Smooth muscle cell (in vitro differentiated cells): ENCODE measurements around the gene FBLL1. TPM values are rescaled to one million over a fixed set of nuclear protein-coding genes. Genes with fewer than 3 reads are reported as not detected.

Experiments used
- DNase-seq: peaks from one replicate; lab custom pipeline; 2025; ENCODE audit not compliant: unreplicated experiment; lab: John Stamatoyannopoulos, UW
- H2AFZ ChIP-seq: fragments of 200-600 bp; sonication (generic); 2 replicates; pipeline ENCODE4 v1.6.0; 2016; ENCODE audit warnings: antibody characterized with exemption, low read depth, mild to moderate bottlenecking
- H3F3A ChIP-seq: fragments of 200-600 bp; sonication (generic); 2 replicates; pipeline ENCODE4 v1.6.0; 2017; ENCODE audit warnings: antibody characterized with exemption, low read depth
- H3K27ac ChIP-seq: fragments of 200-600 bp; sonication (generic); 2 replicates; pipeline ENCODE4 v1.5.1; 2016; ENCODE audit warnings: low read depth, mild to moderate bottlenecking
- H3K27me3 ChIP-seq: fragments of 200-600 bp; sonication (generic); 2 replicates; pipeline ENCODE4 v1.6.1; 2016; ENCODE audit warnings: low read depth, mild to moderate bottlenecking
- H3K36me3 ChIP-seq: fragments of 200-600 bp; sonication (generic); 2 replicates; pipeline ENCODE4 v1.5.1; 2016; ENCODE audit warnings: low read depth
- H3K4me1 ChIP-seq: fragments of 200-600 bp; sonication (generic); 2 replicates; pipeline ENCODE4 v1.5.1; 2016; ENCODE audit warnings: low read depth
- H3K4me2 ChIP-seq: fragments of 200-600 bp; sonication (generic); 2 replicates; pipeline ENCODE4 v1.6.0; 2016; ENCODE audit warnings: mild to moderate bottlenecking
- H3K4me3 ChIP-seq: fragments of 200-600 bp; sonication (generic); 2 replicates; pipeline ENCODE4 v1.5.1; 2016; ENCODE audit warnings: mild to moderate bottlenecking
- H3K79me2 ChIP-seq: fragments of 200-600 bp; sonication (generic); 2 replicates; pipeline ENCODE4 v1.6.0; 2016; ENCODE audit warnings: low read depth, mild to moderate bottlenecking
- H3K9ac ChIP-seq: fragments of 200-600 bp; sonication (generic); 2 replicates; pipeline ENCODE4 v1.6.0; 2016; ENCODE audit warnings: low read depth
- H3K9me3 ChIP-seq: fragments of 200-600 bp; sonication (generic); replicated peaks from 2 replicates; pipeline ENCODE4 v1.5.1; 2016; ENCODE audit warnings: low read depth
- H4K20me1 ChIP-seq: fragments of 200-600 bp; sonication (generic); 2 replicates; pipeline ENCODE4 v1.6.0; 2016; ENCODE audit warnings: low read depth
- CTCF ChIP-seq: fragments of 200-600 bp; sonication (generic); IDR thresholded peaks from 2 replicates; pipeline ENCODE4 v1.5.1; 2017; ENCODE audit warnings: borderline replicate concordance, mild to moderate bottlenecking, antibody characterized with exemption; ENCODE audit not compliant: insufficient read depth, poor library complexity, severe bottlenecking
- WGBS: methylation state at CpG from one replicate; pipeline ENCODE4 v1.1.7; 2016; ENCODE audit warnings: low lambda C conversion rate; 5-methylcytosine and 5-hydroxymethylcytosine counted together
- polyA plus RNA-seq: library from polyadenylated mRNA; unstranded; fragments of >200 nt; fragmentation: Nextera tagmentation; extraction: Ambion mirVana; gene quantifications from 2 replicates; pipeline ENCODE4 v1.2.1, GENCODE V29; 2016
- total RNA-seq: library from RNA; depleted of rRNA; stranded (reverse); fragments of >200 nt; gene quantifications from 2 replicates; pipeline ENCODE4 v1.2.3, GENCODE V29; 2014

Gene FBLL1
- total RNA-seq, result 0.94 and 1.0 TPM in 2 replicates
- 0.30 and 0.65 TPM in 2 replicates for polyA plus RNA-seq

- Histone ChIP-seq H3K4me3 (peak within 1 kb of the TSS; percentile 50), H2AFZ (no peak within 1 kb of the TSS), H3K79me2 (no peaks in the 10 kb centered on the region), H3K36me3 (no peaks in the 10 kb centered on the region), H3K27me3 (peaks cover 13% of the 10 kb centered on the region), H3F3A (peaks cover 4% of the 10 kb centered on the region), H3K27ac (no peak within 1 kb of the TSS), H3K9me3 (no peaks in the 10 kb centered on the region), H3K4me1 (peaks cover 4% of the 10 kb centered on the region), H4K20me1 (peaks cover 4% of the 10 kb centered on the region), H3K9ac (no peak within 1 kb of the TSS), H3K4me2 (peak within 1 kb of the TSS; percentile 90)
- 25% methylated on average over 22 of the region's 38 CpGs for WGBS
- no peak for TF ChIP-seq CTCF
- peak; percentile 14 for DNase-seq
These were observed at the start of gene FBLL1 for GRCh38 chr5:168528521-168529373. FBLL1 (plus strand) TSS chr5:168529305; CDS start chr5:168529505, 200 bp downstream.

GRCh38 chr5:168480601-168481000 lies 48.5 kb upstream of the FBLL1 start:
- TF ChIP-seq CTCF, result no peak
- no peaks in the 10 kb centered on the region for H3K4me1 ChIP-seq
- no peak overlapping the region for H2AFZ ChIP-seq
- H3K9me3 ChIP-seq, result no peaks in the 10 kb centered on the region
- H3K79me2 ChIP-seq, result no peaks in the 10 kb centered on the region
- no peak overlapping the region for H3K4me3 ChIP-seq
- H3K27me3 ChIP-seq, result no peaks in the 10 kb centered on the region
- no peak overlapping the region for H3K27ac ChIP-seq
- H3K4me2 ChIP-seq, result no peak overlapping the region
- WGBS, result 96% methylated on average over 3 of the region's 3 CpGs
- no peaks in the 10 kb centered on the region for H3K36me3 ChIP-seq
- no peaks in the 10 kb centered on the region for H3F3A ChIP-seq
- H3K9ac ChIP-seq, result no peak overlapping the region
- H4K20me1 ChIP-seq, result no peaks in the 10 kb centered on the region
- no peak for DNase-seq

- no peaks in the 10 kb centered on the region for H3K4me1 ChIP-seq
- 65% methylated on average over 4 of the region's 4 CpGs for WGBS
- no peaks in the 10 kb centered on the region for H3K9me3 ChIP-seq
- no peaks in the 10 kb centered on the region for H3K36me3 ChIP-seq
- no peak overlapping the region for H3K4me3 ChIP-seq
- no peaks in the 10 kb centered on the region for H3F3A ChIP-seq
- H3K4me2 ChIP-seq, result no peak overlapping the region
- H3K79me2 ChIP-seq, result no peaks in the 10 kb centered on the region
- H3K27me3 ChIP-seq, result no peaks in the 10 kb centered on the region
- no peak overlapping the region for H2AFZ ChIP-seq
- no peak for TF ChIP-seq CTCF
- no peaks in the 10 kb centered on the region for H4K20me1 ChIP-seq
- no peak overlapping the region for H3K27ac ChIP-seq
- no peak overlapping the region for H3K9ac ChIP-seq
- DNase-seq, result no peak
These were observed 47.7 kb upstream of the FBLL1 start for GRCh38 chr5:168481330-168481788.
